Mucosa of rectum (tissue), 2 donors: ENCODE results near the gene VRK1.

ENCODE experiments used
- H3K27ac ChIP-seq, 2 donors: one replicate each; pipeline ENCODE4 v1.7.0; 2013; ENCODE audit warnings: inconsistent platforms in 2 of 2, low read depth in 2 of 2, low read length in 2 of 2
- H3K27me3 ChIP-seq, 2 donors: one replicate each; pipeline ENCODE4 v1.7.0; 2013; ENCODE audit warnings: low read length in 2 of 2; ENCODE audit not compliant: control insufficient read depth in 2 of 2, insufficient read depth in 2 of 2
- H3K36me3 ChIP-seq, 2 donors: one replicate each; pipeline ENCODE4 v1.7.0; 2013; ENCODE audit warnings: low read length in 2 of 2; ENCODE audit not compliant: control insufficient read depth in 2 of 2, insufficient read depth in 2 of 2
- H3K4me1 ChIP-seq, 2 donors: one replicate each; pipeline ENCODE4 v1.7.0; 2013; ENCODE audit warnings: low read length in 2 of 2, mild to moderate bottlenecking in 1 of 2; ENCODE audit not compliant: control insufficient read depth in 2 of 2, insufficient read depth in 2 of 2
- H3K4me3 ChIP-seq, 2 donors: one replicate each; pipeline ENCODE4 v1.7.0; 2013; ENCODE audit warnings: low read length in 2 of 2
- H3K9ac ChIP-seq, 2 donors: one replicate each; pipeline ENCODE4 v1.7.0; 2013; ENCODE audit warnings: low read length in 2 of 2, low read depth in 1 of 2, mild to moderate bottlenecking in 1 of 2
- H3K9me3 ChIP-seq, 2 donors: one replicate each; pipeline ENCODE4 v1.7.0; 2013; ENCODE audit warnings: low read length in 2 of 2; ENCODE audit not compliant: control insufficient read depth in 2 of 2
- donor health status: healthy.
- donor health status: Normal muscosa, but diverticular disease.

The VRK1 gene

GRCh38 chr14:96817750-96818666 is 20.8 kb downstream of the VRK1 start:
- no peak overlapping the region for H3K4me3 ChIP-seq
- H3K4me1 ChIP-seq, result no peaks in the 10 kb centered on the region
- H3K9me3 ChIP-seq, result no peaks in the 10 kb centered on the region
- H3K27me3 ChIP-seq, result no peaks in the 10 kb centered on the region
- H3K9ac ChIP-seq, result no peak overlapping the region
- no peaks in the 10 kb centered on the region for H3K36me3 ChIP-seq
- H3K27ac ChIP-seq, result no peak overlapping the region

GRCh38 chr14:96821501-96821900 is 24.3 kb downstream of the VRK1 start:
- no peak overlapping the region for H3K4me3 ChIP-seq
- no peaks in the 10 kb centered on the region for H3K9me3 ChIP-seq
- H3K36me3 ChIP-seq, result no peaks in the 10 kb centered on the region
- no peaks in the 10 kb centered on the region for H3K4me1 ChIP-seq
- H3K9ac ChIP-seq, result no peak overlapping the region
- no peak overlapping the region for H3K27ac ChIP-seq
- no peaks in the 10 kb centered on the region for H3K27me3 ChIP-seq

- Histone ChIP-seq H3K4me3 (no peak overlapping the region), H3K9me3 (no peaks in the 10 kb centered on the region), H3K9ac (no peak overlapping the region), H3K27me3 (no peaks in the 10 kb centered on the region), H3K27ac (no peak overlapping the region), H3K4me1 (no peaks in the 10 kb centered on the region), H3K36me3 (no peaks in the 10 kb centered on the region)
Observed at GRCh38 chr14:96823652-96824051, 26.5 kb downstream of the VRK1 start.

- Histone ChIP-seq H3K9me3 (no peaks in the 10 kb centered on the region), H3K9ac (no peak overlapping the region), H3K4me1 (no peaks in the 10 kb centered on the region), H3K27ac (no peak overlapping the region), H3K36me3 (no peaks in the 10 kb centered on the region), H3K27me3 (no peaks in the 10 kb centered on the region), H3K4me3 (no peak overlapping the region)
Observed at GRCh38 chr14:96824283-96824682, 27.1 kb downstream of the VRK1 start.

- Histone ChIP-seq H3K9ac (no peak overlapping the region), H3K27me3 (no peaks in the 10 kb centered on the region), H3K27ac (no peak overlapping the region), H3K4me1 (no peaks in the 10 kb centered on the region), H3K4me3 (no peak overlapping the region), H3K9me3 (no peaks in the 10 kb centered on the region), H3K36me3 (no peaks in the 10 kb centered on the region)
Observed at GRCh38 chr14:96826818-96827217, 29.6 kb downstream of the VRK1 start.

- Histone ChIP-seq H3K9me3 (no peaks in the 10 kb centered on the region), H3K4me3 (no peak overlapping the region), H3K27ac (no peak overlapping the region), H3K4me1 (no peaks in the 10 kb centered on the region), H3K27me3 (no peaks in the 10 kb centered on the region), H3K36me3 (no peaks in the 10 kb centered on the region), H3K9ac (no peak overlapping the region)
Observed at GRCh38 chr14:96827290-96827689, 30.1 kb downstream of the VRK1 start.

GRCh38 chr14:96829791-96830190 is 32.6 kb downstream of the VRK1 start:
- no peak overlapping the region for H3K4me3 ChIP-seq
- H3K9me3 ChIP-seq, result no peaks in the 10 kb centered on the region
- H3K9ac ChIP-seq, result no peak overlapping the region
- H3K36me3 ChIP-seq, result no peaks in the 10 kb centered on the region
- H3K27ac ChIP-seq, result no peak overlapping the region
- H3K4me1 ChIP-seq, result no peaks in the 10 kb centered on the region
- no peaks in the 10 kb centered on the region for H3K27me3 ChIP-seq

- Histone ChIP-seq H3K9ac (no peak overlapping the region), H3K9me3 (no peaks in the 10 kb centered on the region), H3K27ac (no peak overlapping the region), H3K4me1 (no peaks in the 10 kb centered on the region), H3K4me3 (no peak overlapping the region), H3K36me3 (no peaks in the 10 kb centered on the region), H3K27me3 (no peaks in the 10 kb centered on the region)
Observed at GRCh38 chr14:96830946-96831345, 33.8 kb downstream of the VRK1 start.

GRCh38 chr14:96832351-96832750 is 35.2 kb downstream of the VRK1 start:
- Histone ChIP-seq H3K27me3 (no peaks in the 10 kb centered on the region), H3K9me3 (no peaks in the 10 kb centered on the region), H3K4me1 (no peaks in the 10 kb centered on the region), H3K9ac (no peak overlapping the region), H3K27ac (no peak overlapping the region), H3K4me3 (no peak overlapping the region), H3K36me3 (peaks cover 3 to 7% of the 10 kb centered on the region in 2 donors)

GRCh38 chr14:96838449-96838848 is 41.3 kb downstream of the VRK1 start:
- Histone ChIP-seq H3K4me1 (no peaks in the 10 kb centered on the region), H3K27me3 (no peaks in the 10 kb centered on the region), H3K4me3 (no peak overlapping the region), H3K36me3 (peaks cover 3 to 7% of the 10 kb centered on the region in 2 donors), H3K9ac (no peak overlapping the region), H3K27ac (no peak overlapping the region), H3K9me3 (no peaks in the 10 kb centered on the region)
